GM12873 (cell line): ENCODE data around the gene PDHB.

Experiments used
- TF ChIP-seq, protein P1 (sequence below): IDR thresholded peaks from 2 replicates; pipeline ENCODE4 v1.5.1; 2012; ENCODE audit warnings: low read depth, mild to moderate bottlenecking, moderate library complexity, low read length, control low read depth; ENCODE audit not compliant: insufficient read depth; ENCODE audit errors: missing control alignments

The PDHB gene

DNA sequence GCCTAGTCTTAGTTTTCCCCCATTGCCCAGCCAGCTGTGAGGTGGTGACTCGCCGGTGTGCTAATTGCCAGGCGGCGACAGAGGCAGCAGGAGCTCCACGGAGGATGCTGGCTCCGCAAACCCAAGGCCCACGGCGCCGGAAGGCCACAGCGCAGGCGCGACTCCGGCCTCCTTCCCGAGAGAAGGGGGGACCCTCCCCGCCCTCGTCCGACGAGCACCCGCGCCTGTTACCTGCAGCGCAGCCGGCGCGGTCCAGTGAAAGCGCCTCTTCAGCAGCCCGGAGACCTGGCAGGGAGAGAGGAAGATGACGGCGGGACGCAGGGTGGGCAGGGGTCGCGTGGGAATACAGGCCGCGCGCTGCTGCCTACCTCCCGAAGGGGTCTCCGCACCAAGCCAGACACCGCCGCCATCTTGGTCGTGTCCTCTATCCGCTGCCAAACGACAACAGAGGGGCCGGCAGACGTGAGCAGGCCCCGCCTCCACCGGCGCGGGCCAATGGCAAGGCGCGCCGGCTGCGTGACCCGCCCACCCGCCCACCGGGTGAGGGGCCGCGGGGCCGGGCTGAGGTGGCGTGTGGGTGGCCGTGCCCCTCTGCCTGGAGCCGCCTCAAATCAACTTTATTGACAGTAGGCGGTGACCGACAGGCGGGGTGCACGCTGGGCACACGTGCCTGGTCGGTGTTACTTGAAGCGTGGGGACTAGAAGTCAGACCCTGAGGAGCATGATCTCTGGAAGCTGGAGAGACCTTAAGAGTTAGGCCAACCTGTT lies at the start of gene PDHB:
TSS of gene PDHB (minus strand) at position 433 of the 768 bp plus-strand sequence. CDS start at position 410, 23 bp downstream.
- TF ChIP-seq, protein P1, sequence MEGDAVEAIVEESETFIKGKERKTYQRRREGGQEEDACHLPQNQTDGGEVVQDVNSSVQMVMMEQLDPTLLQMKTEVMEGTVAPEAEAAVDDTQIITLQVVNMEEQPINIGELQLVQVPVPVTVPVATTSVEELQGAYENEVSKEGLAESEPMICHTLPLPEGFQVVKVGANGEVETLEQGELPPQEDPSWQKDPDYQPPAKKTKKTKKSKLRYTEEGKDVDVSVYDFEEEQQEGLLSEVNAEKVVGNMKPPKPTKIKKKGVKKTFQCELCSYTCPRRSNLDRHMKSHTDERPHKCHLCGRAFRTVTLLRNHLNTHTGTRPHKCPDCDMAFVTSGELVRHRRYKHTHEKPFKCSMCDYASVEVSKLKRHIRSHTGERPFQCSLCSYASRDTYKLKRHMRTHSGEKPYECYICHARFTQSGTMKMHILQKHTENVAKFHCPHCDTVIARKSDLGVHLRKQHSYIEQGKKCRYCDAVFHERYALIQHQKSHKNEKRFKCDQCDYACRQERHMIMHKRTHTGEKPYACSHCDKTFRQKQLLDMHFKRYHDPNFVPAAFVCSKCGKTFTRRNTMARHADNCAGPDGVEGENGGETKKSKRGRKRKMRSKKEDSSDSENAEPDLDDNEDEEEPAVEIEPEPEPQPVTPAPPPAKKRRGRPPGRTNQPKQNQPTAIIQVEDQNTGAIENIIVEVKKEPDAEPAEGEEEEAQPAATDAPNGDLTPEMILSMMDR, result no peak

DNA sequence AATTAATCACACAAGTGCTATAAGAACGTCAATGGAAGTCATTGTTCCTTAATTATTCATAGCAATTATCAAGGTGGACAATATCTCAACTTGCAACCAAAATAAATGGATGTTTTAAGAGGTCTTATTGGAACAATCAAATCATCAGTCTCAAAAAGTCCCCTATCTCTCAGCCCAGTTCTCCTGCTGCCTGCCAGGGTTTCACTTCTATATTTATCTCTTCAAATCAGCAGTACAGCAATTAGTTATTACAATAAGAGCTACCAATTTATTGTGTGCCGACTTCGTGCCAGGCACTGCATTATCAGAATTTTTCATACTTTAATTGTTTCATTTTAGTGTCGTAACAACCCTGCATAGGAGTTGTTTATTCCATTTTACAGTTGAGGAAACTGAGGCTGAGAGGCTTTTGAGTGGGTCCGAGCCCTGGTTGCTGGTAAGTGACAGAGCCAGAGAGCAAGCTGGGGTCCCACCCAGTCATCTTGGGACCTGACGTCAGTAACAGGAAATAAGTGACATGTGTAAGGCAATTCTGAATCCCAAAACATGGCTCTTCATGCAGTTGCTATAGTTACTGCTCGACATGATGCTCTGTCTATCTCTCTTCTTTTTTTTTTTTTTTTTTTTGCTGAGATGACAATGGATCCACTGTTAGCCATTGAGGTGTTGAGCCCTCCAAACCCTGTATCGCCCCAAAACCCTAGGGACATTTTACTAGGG lies 49.4 kb upstream of the PDHB start:
- TF ChIP-seq, protein P1, result no peak

DNA sequence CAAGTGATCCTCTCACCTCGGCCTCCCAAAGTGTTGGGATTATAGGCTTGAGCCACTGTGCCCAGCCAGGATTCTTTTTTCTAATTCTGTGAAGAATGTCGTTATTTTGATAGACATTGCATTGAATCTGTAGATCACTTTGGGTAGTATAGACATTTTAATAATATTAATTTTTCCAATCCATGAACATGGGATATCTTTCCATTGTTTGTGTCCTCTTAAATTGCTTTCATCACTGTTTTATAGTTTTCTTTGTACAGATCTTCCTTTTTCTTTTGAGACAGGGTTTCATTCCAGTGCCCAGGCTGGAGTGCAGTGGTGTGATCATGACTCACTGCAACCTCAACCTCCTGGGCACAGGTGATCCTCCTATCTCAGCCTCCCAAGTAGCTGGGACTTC lies 46.7 kb upstream of the PDHB start:
- TF ChIP-seq, protein P1, result no peak

DNA sequence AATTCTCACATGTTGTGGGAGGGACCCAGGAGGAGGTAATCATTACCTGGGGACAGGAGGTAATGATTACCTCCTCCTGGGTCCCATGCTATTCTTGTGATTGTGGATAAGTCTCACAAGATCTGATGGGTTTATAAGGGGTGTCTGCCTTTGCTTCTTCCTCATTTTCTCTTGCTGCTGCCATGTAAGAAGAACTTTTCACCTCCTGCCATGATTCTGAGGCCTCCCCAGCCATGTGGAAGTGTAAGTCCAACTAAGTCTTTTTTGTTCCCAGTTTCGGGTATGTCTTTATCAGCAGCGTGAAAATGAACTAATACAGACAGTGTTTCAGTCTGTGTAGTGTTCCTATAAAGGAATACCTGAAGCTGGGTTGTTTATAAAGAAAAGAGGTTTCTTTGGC lies 45.1 kb upstream of the PDHB start:
- TF ChIP-seq, protein P1, result no peak

DNA sequence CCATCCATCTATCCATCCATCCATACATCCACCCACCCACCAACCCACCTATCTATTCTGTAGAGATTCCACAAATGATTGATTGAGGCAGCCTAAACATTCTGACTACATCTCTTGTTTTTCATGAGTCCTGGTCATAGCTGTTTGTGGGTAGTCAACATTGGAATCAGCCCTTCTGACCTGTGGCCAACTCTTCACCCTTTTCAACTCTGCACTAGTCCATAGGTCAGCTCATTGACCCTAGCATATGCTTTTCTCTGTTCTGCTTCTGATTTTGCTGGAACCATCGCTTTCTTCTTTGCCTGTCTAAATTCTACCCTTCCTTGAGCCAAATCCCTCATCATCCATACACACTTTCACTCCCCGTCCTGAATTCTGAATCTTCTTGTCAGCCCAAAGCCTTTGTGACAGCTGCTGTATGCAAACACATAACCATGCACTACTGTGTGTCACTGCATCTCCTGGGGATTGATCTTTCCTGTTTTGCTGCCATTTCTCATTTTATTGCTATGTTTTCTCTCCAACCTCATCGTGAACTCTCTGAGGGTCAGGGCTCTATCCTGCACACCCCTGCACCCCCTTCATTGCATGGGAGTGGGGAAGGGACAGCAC lies 41.4 kb upstream of the PDHB start:
- TF ChIP-seq, protein P1, result no peak

DNA sequence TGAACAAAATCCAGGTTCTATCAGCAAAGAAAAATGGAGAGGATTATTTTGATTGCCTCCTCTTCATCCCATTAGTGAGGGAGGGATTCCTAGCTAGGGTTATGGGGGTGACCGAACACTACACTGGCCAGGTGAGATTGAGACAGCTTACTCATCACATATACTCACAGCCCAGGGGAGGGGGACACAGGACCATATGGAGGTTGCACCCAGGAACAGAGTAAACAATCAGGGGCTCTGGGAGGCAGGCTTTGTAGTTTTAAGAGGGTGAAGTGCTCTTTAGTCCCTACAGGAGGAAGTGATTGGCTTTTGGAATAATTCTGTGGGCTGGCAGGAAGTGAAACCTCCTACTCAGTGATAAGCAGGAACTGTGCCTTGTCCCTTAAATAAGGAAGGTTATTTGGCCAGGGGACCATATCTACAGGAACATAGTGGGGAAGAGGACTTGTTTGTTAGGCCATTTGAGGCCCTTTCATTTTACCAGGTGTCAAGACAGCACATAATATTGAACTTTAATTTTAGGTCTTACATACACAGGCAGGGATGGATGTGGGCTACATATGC lies 40.8 kb upstream of the PDHB start:
- TF ChIP-seq, protein P1, result no peak

DNA sequence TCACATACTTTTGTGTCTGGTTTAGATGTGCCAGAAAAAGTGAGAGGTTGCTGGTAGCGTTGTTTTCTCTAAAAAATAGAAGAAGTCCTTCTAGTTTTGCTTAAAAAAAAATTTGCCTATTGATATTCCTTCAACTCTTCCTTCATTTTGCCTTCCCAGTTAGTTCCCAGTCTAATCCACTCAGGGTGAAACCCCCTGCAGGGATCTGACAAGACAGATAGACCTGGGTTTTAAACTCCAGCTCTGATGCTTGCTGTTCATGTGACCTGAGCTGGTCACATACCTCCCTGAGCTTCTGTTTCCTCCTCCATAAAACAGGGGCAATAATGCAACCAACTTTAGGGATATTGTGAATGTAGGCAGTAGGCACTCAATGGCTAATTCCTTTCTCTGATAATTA lies 39.6 kb upstream of the PDHB start:
- TF ChIP-seq, protein P1, result no peak
